T-cell (primary cell): Measurements from ENCODE around the gene KHNYN. TPM values are rescaled to one million over a fixed set of nuclear protein-coding genes. Genes with fewer than 3 reads are reported as not detected.
"Not testable (repeated sequence)": the region's sequence is repeated elsewhere in the genome, so short reads cannot be mapped to it uniquely, and the experiment has no call there.

Experiments used
- ATAC-seq, 4 experiments: fragments of 200-7000 bp in 3 of 4; fragments of 150-1000 bp in 1 of 4; cut with Tn5 transposase; replicated peaks in 1 of 4; 1 replicate in 3 of 4; 2 replicates in 1 of 4; pipeline ENCODE4 v1.10.0; 2021; ENCODE audit warnings: moderate library complexity in 3 of 4, mild to moderate bottlenecking in 2 of 4, moderate number of reproducible peaks in 1 of 4
- CTCF ChIA-PET, 2 donors: fragments of 300-600 bp; sonication (Branson Sonifier 250); formaldehyde crosslinking; loops; one replicate each; lab custom pipeline; 2022; ENCODE audit warnings: antibody characterized with exemption in 2 of 2; lab: Charles Lee
- POLR2A ChIA-PET, 2 donors: fragments of 300-600 bp; sonication (Branson Sonifier 250); formaldehyde crosslinking; loops; one replicate each; lab custom pipeline; 2022; ENCODE audit warnings: antibody characterized with exemption in 2 of 2; lab: Charles Lee
- DNase-seq, 35 experiments: peaks; one replicate each; pipeline versions ENCODE4 v3.0.0 to v3.0.0-alpha.2; 2013 to 2023
- H3K27ac ChIP-seq: one replicate; pipeline ENCODE4 v1.5.1; 2013; ENCODE audit warnings: low read length
- H3K27me3 ChIP-seq, 2 experiments: replicated peaks in 1 of 2; 1 replicate in 1 of 2; 2 replicates in 1 of 2; pipeline versions ENCODE4 v1.6.1 to v1.7.0; 2013; ENCODE audit warnings: low read length in 1 of 2, mixed read lengths in 1 of 2; ENCODE audit not compliant: control insufficient read depth in 2 of 2, insufficient read depth in 2 of 2; ENCODE audit errors: extremely low read depth in 1 of 2
- H3K36me3 ChIP-seq, 2 donors: 1 replicate in 1 of 2; 2 replicates in 1 of 2; pipeline versions ENCODE4 v1.6.1 to v1.7.0; 2013; ENCODE audit warnings: low read length in 1 of 2; ENCODE audit not compliant: control insufficient read depth in 2 of 2, insufficient read depth in 1 of 2; ENCODE audit errors: extremely low read depth in 1 of 2
- H3K4me1 ChIP-seq, 2 experiments: 1 replicate in 1 of 2; 2 replicates in 1 of 2; pipeline versions ENCODE4 v1.6.1 to v1.7.0; 2013; ENCODE audit warnings: low read length in 2 of 2, mixed read lengths in 1 of 2; ENCODE audit not compliant: insufficient read depth in 2 of 2, control insufficient read depth in 1 of 2; ENCODE audit errors: extremely low read depth in 1 of 2
- H3K4me3 ChIP-seq, 2 donors: 1 replicate in 1 of 2; 2 replicates in 1 of 2; pipeline versions ENCODE4 v1.5.1 to v1.7.0; 2013; ENCODE audit warnings: mild to moderate bottlenecking in 2 of 2, low read length in 1 of 2, moderate library complexity in 1 of 2; ENCODE audit not compliant: control insufficient read depth in 1 of 2; ENCODE audit errors: extremely low read depth in 1 of 2
- H3K9me3 ChIP-seq: 2 replicates; pipeline ENCODE4 v1.7.0; 2013
- H3K27ac Mint-ChIP-seq, 2 donors: one replicate each; pipeline ENCODE4 v1.8.0; 2020 to 2021; ENCODE audit warnings: mild to moderate bottlenecking in 2 of 2, mixed read lengths in 2 of 2
- H3K27me3 Mint-ChIP-seq, 2 donors: one replicate each; pipeline ENCODE4 v1.8.0; 2021 to 2022; ENCODE audit warnings: mixed read lengths in 2 of 2
- H3K36me3 Mint-ChIP-seq: one replicate; pipeline ENCODE4 v1.8.0; 2021; ENCODE audit warnings: mixed read lengths
- H3K4me1 Mint-ChIP-seq, 3 donors: one replicate each; pipeline ENCODE4 v1.8.0; 2020 to 2022; ENCODE audit warnings: mixed read lengths in 3 of 3, mild to moderate bottlenecking in 1 of 3
- H3K4me3 Mint-ChIP-seq, 3 donors: one replicate each; pipeline ENCODE4 v1.8.0; 2020 to 2022; ENCODE audit warnings: mild to moderate bottlenecking in 3 of 3, mixed read lengths in 3 of 3, moderate library complexity in 3 of 3
- H3K9me3 Mint-ChIP-seq, 3 donors: one replicate each; pipeline ENCODE4 v1.8.0; 2020 to 2022; ENCODE audit warnings: mixed read lengths in 3 of 3
- WGBS: methylation state at CpG from one replicate; pipeline ENCODE4 v1.1.5; 2013; ENCODE audit warnings: missing lambda C conversion rate; ENCODE audit not compliant: insufficient coverage; 5-methylcytosine and 5-hydroxymethylcytosine counted together
- total RNA-seq, 35 experiments: library from RNA in 6 of 35; stranded (reverse) in 6 of 35; fragments of 120-200 nt in 1 of 35; gene quantifications; one replicate each; pipeline versions ENCODE4 v1.2.1 to v1.2.4 and lab custom pipeline; 2013 to 2026

The KHNYN gene
- total RNA-seq, 5 donors from 2014 or later (not counting 1 experiment from before 2014, with no cell fraction given) = 126 to 166 (median 146) TPM

GRCh38 chr14:24441904-24442239, 12.1 kb downstream of the KHNYN start:
- Histone ChIP-seq H3K9me3 (no peaks in the 10 kb centered on the region), H3K27ac (peak overlapping the region; percentile 95), H3K27me3 (no peaks in the 10 kb centered on the region), H3K4me3 (peak overlapping the region; percentile 60 to 84), H3K4me1 (peaks cover 18 to 33% of the 10 kb centered on the region in 2 experiments), H3K36me3 (peaks cover 2 to 46% of the 10 kb centered on the region in 2 donors)
- ChIA-PET POLR2A (interaction anchor here (0.5 to 1.7 kb wide), 8 partner anchors 10 to 204 kb away, joined by 3 to 11 read pairs (median 7); partner anchors contain the start of genes CBLN3 (in 1 of the 2), KHNYN (in 1 of the 2) and TINF2 (in 1 of the 2)), CTCF (interaction anchor here (0.6 to 3.1 kb wide), 7 partner anchors 9 to 251 kb away, joined by 3 to 22 read pairs (median 3); partner anchors contain the start of genes KHNYN (in 1 of the 2), NYNRIN (in 1 of the 2) and TINF2 (in 1 of the 2))
- Mint-ChIP-seq H3K9me3 (peaks cover 0 to 4% (median 0%) of the 10 kb centered on the region in 3 donors), H3K27me3 (no peaks in the 10 kb centered on the region), H3K4me3 (peak overlapping the region; percentile 96 to 100 (median 97)), H3K4me1 (peaks cover 50 to 57% (median 56%) of the 10 kb centered on the region in 3 donors), H3K27ac (peak overlapping the region; percentile 99), H3K36me3 (peaks cover 26% of the 10 kb centered on the region)
- DNase-seq (no peak), ATAC-seq (no peak)
- WGBS = 4% methylated on average over 11 of the region's 12 CpGs

- Histone ChIP-seq H3K4me3 (peak within 1 kb of the TSS; percentile 60 to 84), H3K4me1 (peaks cover 13 to 27% of the 10 kb centered on the region in 2 experiments), H3K27ac (peak within 1 kb of the TSS; percentile 95), H3K9me3 (no peaks in the 10 kb centered on the region), H3K27me3 (no peaks in the 10 kb centered on the region), H3K36me3 (peaks cover 2 to 40% of the 10 kb centered on the region in 2 donors)
- peaks cover 29% of the 10 kb centered on the region for H3K36me3 Mint-ChIP-seq
- WGBS = under 1% methylated on average over 31 of the region's 52 CpGs
- CTCF ChIA-PET = interaction anchor here (0.6 to 3.1 kb wide), 6 partner anchors 9 to 251 kb away, joined by 3 to 22 read pairs (median 4); partner anchors contain the start of genes KHNYN (in 1 of the 2), NYNRIN (in 1 of the 2) and TINF2 (in 1 of the 2)
- H3K27me3 Mint-ChIP-seq = no peaks in the 10 kb centered on the region
- peaks cover 44 to 51% (median 51%) of the 10 kb centered on the region in 3 donors for H3K4me1 Mint-ChIP-seq
- peak within 1 kb of the TSS; percentile 96 to 100 (median 97) for H3K4me3 Mint-ChIP-seq
- peak within 1 kb of the TSS; percentile 99 for H3K27ac Mint-ChIP-seq
- DNase-seq = peak; percentile 87 to 100 (median 97)
- ATAC-seq = peak; percentile 87 to 90 (median 88)
- POLR2A ChIA-PET = interaction anchor here (0.5 to 1.7 kb wide), 9 partner anchors 11 to 205 kb away, joined by 3 to 11 read pairs (median 6); partner anchors contain the start of genes CBLN3 (in 1 of the 2), KHNYN (in 1 of the 2) and TINF2 (in 1 of the 2)
- peaks cover 0 to 4% (median 0%) of the 10 kb centered on the region in 3 donors for H3K9me3 Mint-ChIP-seq
Measured at GRCh38 chr14:24442240-24443052, 12.7 kb downstream of the KHNYN start, which contains the start of gene SDR39U1. SDR39U1 (minus strand) TSS chr14:24442776; CDS start chr14:24442769, 7 bp downstream.

- POLR2A ChIA-PET = interaction anchor here (0.6 to 1.7 kb wide), 4 partner anchors 11 to 307 kb away, joined by 3 to 9 read pairs (median 8); partner anchors contain the start of genes CBLN3 (in 1 of the 2), KHNYN (in 1 of the 2) and PSME1 (in 1 of the 2)
- peak overlapping the region; percentile 96 to 100 (median 97) for H3K4me3 Mint-ChIP-seq
- CTCF ChIA-PET = interaction anchor here (0.5 to 3.1 kb wide), 3 partner anchors 12 to 964 kb away, joined by 3 to 19 read pairs (median 3); no protein-coding TSS in a partner anchor
Measured at GRCh38 chr14:24443053-24443665, 13.4 kb downstream of the KHNYN start.

GRCh38 chr14:24450828-24451227, 21.1 kb downstream of the KHNYN start:
- H3K4me3 Mint-ChIP-seq, H3K9me3 Mint-ChIP-seq, DNase-seq, H3K4me1 Mint-ChIP-seq, ATAC-seq, H3K27me3 ChIP-seq, H3K27ac Mint-ChIP-seq, H3K4me3 ChIP-seq, H3K36me3 ChIP-seq, H3K4me1 ChIP-seq, H3K9me3 ChIP-seq, H3K27me3 Mint-ChIP-seq, H3K27ac ChIP-seq: not testable (repeated sequence)
- H3K36me3 Mint-ChIP-seq = peaks cover 27% of the 10 kb centered on the region
- WGBS = no CpG with 5 or more reads among the region's 2 CpGs
- POLR2A ChIA-PET = interaction anchor here in 1 of 2 donors (0.6 kb wide), 1 partner anchor 41 kb away, joined by 3 read pairs; no protein-coding TSS in a partner anchor
- CTCF ChIA-PET = interaction anchor here in 1 of 2 donors (0.8 kb wide), 1 partner anchor 14 kb away, joined by 3 read pairs; no protein-coding TSS in a partner anchor

More at GRCh38 chr14:24443053-24443665, 13.4 kb downstream of the KHNYN start:
- H3K36me3 Mint-ChIP-seq = peaks cover 27% of the 10 kb centered on the region
- no peaks in the 10 kb centered on the region for H3K9me3 ChIP-seq
- H3K27ac ChIP-seq = peak overlapping the region; percentile 60
- peaks cover 7 to 22% of the 10 kb centered on the region in 2 experiments for H3K4me1 ChIP-seq
- H3K9me3 Mint-ChIP-seq = peaks cover 0 to 4% (median 0%) of the 10 kb centered on the region in 3 donors
- H3K27me3 Mint-ChIP-seq = no peaks in the 10 kb centered on the region
- ATAC-seq (no peak), DNase-seq (no peak)
- H3K4me1 Mint-ChIP-seq = peaks cover 37 to 44% (median 43%) of the 10 kb centered on the region in 3 donors
- peak overlapping the region; percentile 60 to 84 for H3K4me3 ChIP-seq
- no peaks in the 10 kb centered on the region for H3K27me3 ChIP-seq
- WGBS = 67% methylated on average over 1 of the region's 7 CpGs
- peaks cover 2 to 33% of the 10 kb centered on the region in 2 donors for H3K36me3 ChIP-seq
- peak overlapping the region; percentile 99 for H3K27ac Mint-ChIP-seq

- ATAC-seq = no peak
- Mint-ChIP-seq H3K9me3 (peaks cover 0 to 10% (median 0%) of the 10 kb centered on the region in 3 donors), H3K4me1 (peaks cover 0 to 3% (median 0%) of the 10 kb centered on the region in 3 donors), H3K27me3 (no peaks in the 10 kb centered on the region), H3K36me3 (peaks cover 28% of the 10 kb centered on the region), H3K27ac (no peak overlapping the region), H3K4me3 (no peak overlapping the region)
- Histone ChIP-seq H3K27ac (no peak overlapping the region), H3K4me3 (no peak overlapping the region), H3K36me3 (no peaks in the 10 kb centered on the region), H3K4me1 (peaks cover 0 to 3% of the 10 kb centered on the region in 2 experiments), H3K9me3 (no peaks in the 10 kb centered on the region), H3K27me3 (peaks cover 0 to 6% of the 10 kb centered on the region in 2 experiments)
- DNase-seq = no peak
- ChIA-PET POLR2A (no interaction called here), CTCF (no interaction called here)
Measured at GRCh38 chr14:24456980-24457379, 27.2 kb downstream of the KHNYN start.
